Erythroblast (primary cell): ENCODE measurements around the gene DTNB.

Source experiments
- DNase-seq, 2 experiments: peaks; one replicate each; lab custom pipeline; 2025; lab: John Stamatoyannopoulos, UW
- GATA1 ChIP-seq: IDR thresholded peaks from 2 replicates; pipeline ENCODE4 v1.6.1; 2011; ENCODE audit warnings: low read depth, mild to moderate bottlenecking, control low read depth, low read length, moderate library complexity
- POLR2A ChIP-seq: IDR thresholded peaks from 2 replicates; pipeline ENCODE4 v1.6.1; 2011; ENCODE audit warnings: mild to moderate bottlenecking, low read length

DTNB gene

GRCh38 chr2:25467743-25468142 is 205.6 kb downstream of the DTNB start:
- TF ChIP-seq POLR2A (no peak), GATA1 (no peak)
- DNase-seq, result no peak

GRCh38 chr2:25462021-25462420 is 211.4 kb downstream of the DTNB start:
- TF ChIP-seq POLR2A (no peak), GATA1 (no peak)
- no peak for DNase-seq

GRCh38 chr2:25460261-25460905 is 213.0 kb downstream of the DTNB start:
- TF ChIP-seq GATA1 (no peak), POLR2A (no peak)
- DNase-seq, result no peak

- no peak for DNase-seq
- TF ChIP-seq GATA1 (no peak), POLR2A (no peak)
Observed at GRCh38 chr2:25454824-25455611, 218.4 kb downstream of the DTNB start.

GRCh38 chr2:25453199-25453905 is 220.0 kb downstream of the DTNB start:
- DNase-seq, result no peak
- no peak for TF ChIP-seq POLR2A
- no peak for TF ChIP-seq GATA1

- no peak for DNase-seq
- TF ChIP-seq GATA1 (no peak), POLR2A (no peak)
Observed at GRCh38 chr2:25448808-25449207, 224.6 kb downstream of the DTNB start.

GRCh38 chr2:25447018-25447417 is 226.4 kb downstream of the DTNB start:
- DNase-seq, result no peak
- TF ChIP-seq GATA1 (no peak), POLR2A (no peak)

- DNase-seq, result no peak
- TF ChIP-seq GATA1, result no peak
- no peak for TF ChIP-seq POLR2A
Observed at GRCh38 chr2:25446122-25446521, 227.3 kb downstream of the DTNB start.

GRCh38 chr2:25445464-25445863 is 227.9 kb downstream of the DTNB start:
- DNase-seq, result no peak
- TF ChIP-seq POLR2A (no peak), GATA1 (no peak)

GRCh38 chr2:25444608-25445270 is 228.6 kb downstream of the DTNB start:
- DNase-seq, result no peak
- TF ChIP-seq GATA1 (no peak), POLR2A (no peak)

GRCh38 chr2:25443766-25444165 is 229.6 kb downstream of the DTNB start:
- DNase-seq, result no peak
- TF ChIP-seq POLR2A, result no peak
- TF ChIP-seq GATA1, result no peak

- no peak for DNase-seq
- TF ChIP-seq POLR2A (no peak), GATA1 (no peak)
Observed at GRCh38 chr2:25441353-25441752, 232.0 kb downstream of the DTNB start.

- DNase-seq, result no peak
- TF ChIP-seq GATA1, result no peak
Observed at GRCh38 chr2:25438793-25439192, 234.6 kb downstream of the DTNB start.
